Endothelial cell of umbilical vein (primary cell): ENCODE results near the gene TEX264. TPM values are rescaled to one million over a fixed set of nuclear protein-coding genes. Genes with fewer than 3 reads are reported as not detected.

Experiments used
- BruUV-seq: library from RNA; stranded (reverse); fragments of 400-500 nt; replicated peaks from 2 replicates; lab custom pipeline; 2021; lab: Mats Ljungman, UMichigan
- CTCF ChIA-PET: fragments of 300-600, 350-600 bp; sonication (Branson Sonifier 250); formaldehyde crosslinking; loops from one replicate; lab custom pipeline; 2021; ENCODE audit warnings: antibody characterized with exemption, inconsistent platforms; lab: Charles Lee
- POLR2A ChIA-PET: fragments of 300-600, 350-600 bp; sonication (Branson Sonifier 250); formaldehyde crosslinking; loops from one replicate; lab custom pipeline; 2021; ENCODE audit warnings: antibody characterized with exemption, inconsistent platforms; lab: Charles Lee
- DNase-seq: peaks from one replicate; pipeline ENCODE4 v3.0.0-alpha.2; 2011; ENCODE audit warnings: low read depth, low spot score
- FAIRE-seq: peaks from 2 replicates; lab custom pipeline; 2011; peaks lifted over from hg19 to GRCh38; lab: Jason Lieb, UNC
- H2AFZ ChIP-seq: 2 replicates; pipeline ENCODE4 v1.6.0; 2012; ENCODE audit warnings: low read depth, low read length, control low read depth, inconsistent platforms
- H3K27ac ChIP-seq: 2 replicates; pipeline ENCODE4 v1.5.1; 2011; ENCODE audit warnings: low read depth, mild to moderate bottlenecking, control low read depth, low read length, moderate library complexity; ENCODE audit not compliant: insufficient read depth
- H3K27me3 ChIP-seq, 2 experiments: 2 replicates each; pipeline versions ENCODE4 v1.6.0 to v1.6.1; 2011; ENCODE audit warnings: low read length in 2 of 2, mixed read lengths in 1 of 2; ENCODE audit not compliant: control insufficient read depth in 2 of 2, insufficient read depth in 2 of 2
- H3K36me3 ChIP-seq, 2 experiments: 2 replicates in 1 of 2; 3 replicates in 1 of 2; pipeline ENCODE4 v1.5.1; 2011; ENCODE audit warnings: low read length in 2 of 2, mild to moderate bottlenecking in 1 of 2, moderate library complexity in 1 of 2; ENCODE audit not compliant: control insufficient read depth in 2 of 2, insufficient read depth in 2 of 2; ENCODE audit errors: extremely low read depth in 1 of 2
- H3K4me1 ChIP-seq: 3 replicates; pipeline ENCODE4 v1.5.1; 2011; ENCODE audit warnings: mild to moderate bottlenecking, low read length; ENCODE audit not compliant: control insufficient read depth, insufficient read depth; ENCODE audit errors: extremely low read depth
- H3K4me2 ChIP-seq: 2 replicates; pipeline ENCODE4 v1.6.1; 2011; ENCODE audit warnings: low read length, control low read depth, mixed read lengths; ENCODE audit not compliant: insufficient read depth
- H3K4me3 ChIP-seq, 3 experiments: fragments of 200-600 bp in 1 of 3; sonication (generic), shearing (Covaris generic) in 1 of 3; replicated peaks in 1 of 3; 2 replicates each; pipeline ENCODE4 v1.5.1; 2011 to 2016; ENCODE audit warnings: control low read depth in 3 of 3, low read length in 3 of 3, mild to moderate bottlenecking in 2 of 3, inconsistent platforms in 1 of 3, low read depth in 1 of 3, moderate library complexity in 1 of 3; ENCODE audit not compliant: insufficient read depth in 1 of 3
- H3K79me2 ChIP-seq: 2 replicates; pipeline ENCODE4 v1.6.0; 2012; ENCODE audit warnings: low read length, inconsistent platforms; ENCODE audit not compliant: control insufficient read depth, insufficient read depth
- H3K9ac ChIP-seq: replicated peaks from 2 replicates; pipeline ENCODE3; 2011; ENCODE audit warnings: low read length, control low read depth; ENCODE audit not compliant: insufficient read depth; ENCODE audit errors: extremely low read depth
- H3K9me1 ChIP-seq: replicated peaks from 3 replicates; pipeline ENCODE4 v1.6.0; 2011; ENCODE audit warnings: mild to moderate bottlenecking, low read length; ENCODE audit not compliant: control insufficient read depth, insufficient read depth; ENCODE audit errors: extremely low read depth
- H3K9me3 ChIP-seq: replicated peaks from 2 replicates; pipeline ENCODE4 v1.5.1; 2012; ENCODE audit warnings: low read length, inconsistent platforms; ENCODE audit not compliant: control insufficient read depth, insufficient read depth
- H4K20me1 ChIP-seq: replicated peaks from 2 replicates; pipeline ENCODE3; 2011; ENCODE audit warnings: mild to moderate bottlenecking, low read length; ENCODE audit not compliant: control insufficient read depth, insufficient read depth; ENCODE audit errors: extremely low read depth
- CTCF ChIP-seq, 2 donors: IDR thresholded peaks; 1 replicate in 1 of 2; 2 replicates in 1 of 2; pipeline ENCODE4 v1.5.1; 2011; ENCODE audit warnings: low read length in 2 of 2, mild to moderate bottlenecking in 2 of 2, moderate library complexity in 2 of 2, control low read depth in 1 of 2, inconsistent platforms in 1 of 2, low read depth in 1 of 2; ENCODE audit not compliant: insufficient read depth in 1 of 2; ENCODE audit errors: extremely low read depth in 1 of 2
- EZH2 ChIP-seq: IDR thresholded peaks from 2 replicates; pipeline ENCODE4 v1.6.1; 2012; ENCODE audit warnings: borderline replicate concordance, low read depth, mild to moderate bottlenecking, moderate library complexity, low read length, inconsistent platforms; ENCODE audit not compliant: severe bottlenecking
- FOS ChIP-seq: IDR thresholded peaks from 2 replicates; pipeline ENCODE4 v1.6.1; 2011; ENCODE audit warnings: mild to moderate bottlenecking, low read length, moderate library complexity, borderline replicate concordance; ENCODE audit not compliant: insufficient read depth
- GATA2 ChIP-seq: IDR thresholded peaks from 2 replicates; pipeline ENCODE4 v1.7.0; 2011; ENCODE audit warnings: low read depth, mild to moderate bottlenecking, moderate library complexity, mixed read lengths, low read length; ENCODE audit not compliant: insufficient read length, insufficient read depth
- JUN ChIP-seq: IDR thresholded peaks from 2 replicates; pipeline ENCODE4 v1.6.1; 2011; ENCODE audit warnings: borderline replicate concordance, low read depth; ENCODE audit not compliant: insufficient read length, insufficient read depth
- MAX ChIP-seq: IDR thresholded peaks from 2 replicates; pipeline ENCODE4 v1.6.1; 2011; ENCODE audit not compliant: insufficient read depth, insufficient read length
- MYC ChIP-seq: IDR thresholded peaks from one replicate; pipeline ENCODE4 v1.6.1; 2011; ENCODE audit warnings: mild to moderate bottlenecking, low read depth, low read length
- POLR2A ChIP-seq: IDR thresholded peaks from 2 replicates; pipeline ENCODE4 v1.6.1; 2012; ENCODE audit warnings: low read depth, mild to moderate bottlenecking, control low read depth, low read length
- POLR2AphosphoS5 ChIP-seq: IDR thresholded peaks from 2 replicates; pipeline ENCODE4 v1.6.1; 2012; ENCODE audit warnings: low read depth, mild to moderate bottlenecking, control low read depth, low read length, moderate library complexity; ENCODE audit not compliant: insufficient read depth
- dilution Hi-C: fragments of 300-500 bp; cut with MboI; formaldehyde crosslinking; loops from one replicate; pipeline ENCODE4 v1.15.0; 2019; ENCODE audit warnings: low sequenced_read_pairs; ENCODE audit not compliant: extremely low pct_ligation_motif_present
- intact Hi-C: fragments of 100-400 bp; cut with micrococcal nuclease; formaldehyde crosslinking; loops from one replicate; pipeline ENCODE4 v1.10.0; 2022
- polyA plus RNA-seq, 4 experiments: library from polyadenylated mRNA; depleted of rRNA in 3 of 4; stranded (reverse) in 3 of 4; unstranded in 1 of 4; fragments of >200 nt; gene quantifications; 2 replicates each; pipeline versions ENCODE4 v1.2.1 to v1.2.3, GENCODE V29; 2011 to 2012; ENCODE audit warnings: missing spikeins in 1 of 4
- total RNA-seq: library from RNA; stranded (reverse); gene quantifications from 2 replicates; pipeline ENCODE4 v1.2.3, GENCODE V29; 2021

The TEX264 gene
- total and polyA plus RNA-seq, 2 donors (not counting 3 experiments of a cell fraction or from before 2014, with no cell fraction given), result 29.0 to 89.7 TPM

GRCh38 chr3:51662456-51662855, 8.6 kb upstream of the TEX264 start:
- DNase-seq, result no peak
- no peaks in the 10 kb centered on the region for H3K27me3 ChIP-seq
- no peaks in the 10 kb centered on the region for H3K4me1 ChIP-seq
- H3K9me1 ChIP-seq, result no peaks in the 10 kb centered on the region
- no peaks in the 10 kb centered on the region for H3K79me2 ChIP-seq
- POLR2A ChIA-PET, result no interaction called here
- no peaks in the 10 kb centered on the region for H3K9me3 ChIP-seq
- BruUV-seq, result no TSS peak
- no peak for FAIRE-seq
- H3K36me3 ChIP-seq, result peaks cover 6 to 17% of the 10 kb centered on the region in 2 experiments
- dilution Hi-C loops (no loop called here), intact Hi-C loops (no loop called here)
- no peak overlapping the region for H3K4me2 ChIP-seq
- no peak overlapping the region for H3K9ac ChIP-seq
- no peaks in the 10 kb centered on the region for H4K20me1 ChIP-seq
- CTCF ChIA-PET, result interaction anchor here (1.2 to 5.1 kb wide), 4 partner anchors 11 to 163 kb away, joined by 3 to 29 read pairs (median 8); partner anchors contain the start of gene DCAF1
- no peak overlapping the region for H3K4me3 ChIP-seq
- H3K27ac ChIP-seq, result no peak overlapping the region
- no peak for TF ChIP-seq POLR2A
- no peak for TF ChIP-seq MAX
- no peak for TF ChIP-seq EZH2
- no peak for TF ChIP-seq FOS
- no peak for TF ChIP-seq GATA2
- TF ChIP-seq JUN, result no peak
- no peak overlapping the region for H2AFZ ChIP-seq

GRCh38 chr3:51668756-51669155, 2.3 kb upstream of the TEX264 start:
- ChIA-PET CTCF (interaction anchor here (0.6 to 6.4 kb wide), 10 partner anchors 13 to 297 kb away, joined by 3 to 230 read pairs (median 8); partner anchors contain the start of genes DCAF1 and RAD54L2), POLR2A (no interaction called here)
- H3K4me2 ChIP-seq, result no peak overlapping the region
- H3K79me2 ChIP-seq, result no peaks in the 10 kb centered on the region
- H3K27ac ChIP-seq, result no peak overlapping the region
- peaks cover 12% of the 10 kb centered on the region for H3K4me1 ChIP-seq
- FAIRE-seq (no peak), DNase-seq (no peak)
- H3K9me3 ChIP-seq, result no peaks in the 10 kb centered on the region
- no peak overlapping the region for H3K9ac ChIP-seq
- H3K4me3 ChIP-seq, result no peak overlapping the region
- dilution Hi-C loops, result no loop called here
- H3K36me3 ChIP-seq, result peaks cover 0 to 5% of the 10 kb centered on the region in 2 experiments
- H3K9me1 ChIP-seq, result no peaks in the 10 kb centered on the region
- no peaks in the 10 kb centered on the region for H4K20me1 ChIP-seq
- no TSS peak for BruUV-seq
- no peaks in the 10 kb centered on the region for H3K27me3 ChIP-seq
- TF ChIP-seq EZH2, result no peak
- no peak for TF ChIP-seq JUN
- TF ChIP-seq CTCF (IDR thresholded peaks at IDR 0.05; ENCODE audit: extremely low read depth in 1 of 2, insufficient read depth in 1 of 2, low read depth in 1 of 2, low read length in 2 of 2), result no peak
- TF ChIP-seq POLR2AphosphoS5, result no peak
- TF ChIP-seq FOS, result no peak
- no peak for TF ChIP-seq GATA2
- TF ChIP-seq POLR2A, result no peak
- no peak for TF ChIP-seq MAX
- TF ChIP-seq MYC, result no peak
- no peak overlapping the region for H2AFZ ChIP-seq
- intact Hi-C loops, result loop anchor here (1.0 kb wide), 3 partner anchors 26 to 279 kb away; no protein-coding TSS in a partner anchor
